ENCODE measurements around the gene ATAD3A.

ATAD3A gene

DNA sequence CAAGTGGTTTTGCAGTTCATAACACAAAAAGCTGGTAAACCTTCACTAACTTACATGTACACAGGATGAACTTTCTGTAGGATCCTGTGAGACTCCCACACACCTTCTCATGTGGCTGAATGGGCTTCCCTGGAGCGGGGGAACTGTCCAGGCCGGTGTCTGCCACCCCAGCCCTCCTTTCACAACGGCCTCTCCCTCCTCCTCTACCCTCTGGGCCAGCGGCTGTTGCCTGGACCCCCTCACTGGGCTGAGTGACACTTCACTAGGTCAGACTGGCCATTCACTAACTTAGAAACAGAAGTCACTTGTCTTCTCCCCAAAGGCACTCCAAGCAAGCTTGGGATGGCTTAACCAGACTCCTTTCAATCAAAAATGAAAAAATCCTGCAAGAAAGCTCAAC lies 46.6 kb downstream of the ATAD3A start:
- DNase-seq = no peak

DNA sequence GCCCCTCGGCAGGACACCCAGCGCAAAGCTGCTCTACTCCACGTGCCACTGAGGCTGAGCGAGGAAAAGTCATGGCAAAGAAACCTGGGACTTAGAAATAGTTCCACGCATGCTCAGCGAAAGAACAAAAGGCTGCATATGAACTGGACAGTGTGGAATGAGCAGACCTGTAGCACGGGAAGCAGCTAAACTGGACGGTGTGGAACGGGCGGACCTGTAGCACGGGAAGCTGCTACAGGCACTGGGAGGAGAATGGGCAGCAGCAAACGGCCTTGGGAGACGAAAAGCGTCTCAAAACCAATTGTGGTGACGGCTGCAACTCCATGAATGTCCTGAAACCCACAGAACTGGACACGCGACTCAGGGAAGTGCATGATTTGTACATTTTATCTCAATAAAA lies 47.1 kb downstream of the ATAD3A start:
- no peak for DNase-seq

DNA sequence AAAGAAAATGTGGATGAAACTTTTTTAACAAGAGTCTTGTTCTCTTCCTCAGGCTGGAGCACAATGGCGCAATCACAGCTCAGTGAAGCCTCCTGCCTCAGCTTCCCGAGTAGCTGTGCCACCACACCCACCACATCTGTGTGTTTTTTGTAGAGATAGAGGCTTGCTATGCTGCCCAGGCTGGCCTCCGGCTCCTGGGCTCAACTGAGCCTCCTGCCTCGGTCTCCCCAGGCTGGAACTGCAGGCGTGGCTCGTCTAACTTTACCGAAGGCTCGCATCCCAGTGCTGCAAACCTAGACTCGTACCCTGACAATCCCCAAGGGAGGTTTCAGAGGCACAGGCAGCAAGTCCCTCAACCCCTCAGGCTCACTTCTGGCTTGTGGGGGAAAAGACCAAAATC lies 48.2 kb downstream of the ATAD3A start:
- no peak for DNase-seq

DNA sequence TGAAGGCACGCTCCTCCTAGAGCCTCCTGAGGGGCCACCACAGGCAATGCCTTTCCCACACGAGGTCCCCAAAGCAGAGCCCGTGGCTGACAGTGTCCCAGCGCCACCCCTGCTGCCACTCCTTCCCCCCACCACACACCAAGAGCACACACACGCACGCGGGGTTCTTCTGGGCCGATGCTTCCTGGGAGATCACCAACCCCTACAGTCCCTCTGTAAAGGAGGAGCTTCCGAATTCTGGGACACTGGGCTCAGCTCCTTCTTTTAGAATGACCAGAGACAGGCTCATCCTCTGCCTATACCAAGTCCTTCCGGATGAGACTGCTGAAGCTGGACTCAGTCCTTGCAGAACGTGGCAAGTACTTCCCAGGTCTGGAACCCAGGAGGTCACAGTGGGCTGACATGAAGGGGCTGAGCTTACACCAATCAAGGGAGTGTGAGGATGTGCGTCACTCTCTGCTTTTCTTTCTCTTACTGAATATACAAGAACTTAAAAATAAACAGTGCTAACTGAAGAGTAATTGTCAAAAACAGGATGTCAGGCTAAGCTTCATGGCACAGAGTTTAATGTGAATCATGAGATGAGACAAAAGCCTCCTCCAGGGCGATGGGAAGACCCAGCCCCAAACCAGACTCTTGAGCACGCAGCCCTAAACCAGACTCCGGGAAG lies 50.0 kb downstream of the ATAD3A start:
- no peak for DNase-seq

DNA sequence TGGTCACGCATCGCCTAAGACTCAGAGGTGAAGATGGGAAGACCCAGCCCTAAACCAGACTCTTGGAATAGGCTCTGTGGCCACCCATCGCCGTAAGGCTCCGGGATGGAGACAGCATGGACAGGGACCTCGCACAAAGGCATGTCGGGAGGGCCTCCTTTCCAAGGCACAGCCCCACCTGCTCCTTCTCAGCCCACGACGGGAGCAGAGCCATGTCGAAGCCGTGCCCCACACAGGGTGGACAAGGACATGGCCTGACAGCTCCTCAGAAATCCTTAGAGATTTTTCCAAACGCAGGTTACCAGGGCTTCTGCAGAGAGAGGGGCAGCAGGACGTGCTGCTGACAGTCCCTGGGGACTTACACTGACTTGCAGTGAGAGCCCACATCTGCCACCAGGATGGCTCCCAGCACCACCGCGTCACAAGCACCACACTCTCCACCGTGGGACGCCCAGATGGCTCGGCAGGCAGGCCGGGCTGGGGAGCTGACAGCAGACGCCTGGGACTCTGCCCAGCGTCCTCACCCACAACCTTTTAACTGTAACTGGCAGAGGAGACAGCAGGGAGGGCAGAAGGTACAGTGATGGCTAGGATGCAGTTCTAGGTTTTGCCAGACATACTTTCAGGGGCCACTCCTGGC lies 50.7 kb downstream of the ATAD3A start:
- no peak for DNase-seq

DNA sequence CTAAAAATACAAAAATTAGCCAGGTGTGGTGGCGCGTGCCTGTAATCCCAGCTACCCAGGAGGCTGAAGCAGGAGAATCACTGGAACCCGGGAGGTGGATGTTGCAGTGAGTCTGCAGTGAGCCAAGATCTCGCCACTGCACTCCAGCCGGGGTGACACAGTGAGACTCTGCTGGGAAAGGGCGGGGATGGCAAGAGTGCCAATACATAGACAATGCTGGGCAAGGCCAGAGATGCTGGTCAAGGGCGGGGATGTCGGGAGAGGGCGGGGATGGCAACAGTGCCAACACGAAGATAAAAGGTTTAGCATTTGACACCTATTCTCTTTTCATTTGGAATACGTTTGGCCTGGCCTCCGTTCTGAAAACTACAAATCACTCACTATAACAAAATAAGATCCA lies 51.7 kb downstream of the ATAD3A start:
- no peak for DNase-seq

DNA sequence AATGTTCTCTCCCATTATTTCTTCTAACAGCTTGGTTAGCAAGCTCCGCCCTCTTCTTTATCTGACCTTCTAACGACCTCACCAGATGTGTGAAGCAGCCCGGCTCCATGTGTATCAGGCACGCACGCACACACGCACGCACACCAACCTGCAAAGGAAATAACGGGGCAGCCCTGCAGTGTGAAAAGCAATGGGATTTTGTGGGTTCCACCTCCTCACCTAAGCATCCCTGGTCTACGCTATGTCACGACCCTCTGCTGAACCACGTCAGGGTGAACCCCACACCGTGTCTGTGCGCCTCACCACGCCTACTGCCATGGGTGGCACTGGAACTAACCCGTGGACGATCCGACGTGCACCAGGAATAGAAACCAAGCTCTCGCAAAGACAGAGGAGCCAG lies 52.3 kb downstream of the ATAD3A start:
- no peak for DNase-seq

DNA sequence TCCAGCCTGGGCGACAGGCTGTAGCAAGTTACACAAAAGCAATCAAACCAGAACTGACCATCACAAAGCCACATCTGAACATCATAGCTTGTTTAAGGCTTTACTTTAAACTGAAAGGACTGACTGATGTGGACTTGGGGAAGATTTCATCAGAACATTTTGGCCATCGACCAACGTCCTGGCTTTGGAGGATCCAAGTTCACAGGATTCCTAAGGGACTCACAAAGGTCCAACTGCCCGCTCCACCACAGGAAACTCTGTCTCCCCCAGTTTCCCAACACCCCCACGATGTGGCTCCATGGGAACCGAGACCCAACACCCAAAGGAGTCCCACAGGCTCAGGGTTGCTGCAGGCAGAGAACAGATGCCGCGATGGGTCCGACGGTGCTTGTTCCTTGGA lies 53.4 kb downstream of the ATAD3A start:
- no peak for DNase-seq

DNA sequence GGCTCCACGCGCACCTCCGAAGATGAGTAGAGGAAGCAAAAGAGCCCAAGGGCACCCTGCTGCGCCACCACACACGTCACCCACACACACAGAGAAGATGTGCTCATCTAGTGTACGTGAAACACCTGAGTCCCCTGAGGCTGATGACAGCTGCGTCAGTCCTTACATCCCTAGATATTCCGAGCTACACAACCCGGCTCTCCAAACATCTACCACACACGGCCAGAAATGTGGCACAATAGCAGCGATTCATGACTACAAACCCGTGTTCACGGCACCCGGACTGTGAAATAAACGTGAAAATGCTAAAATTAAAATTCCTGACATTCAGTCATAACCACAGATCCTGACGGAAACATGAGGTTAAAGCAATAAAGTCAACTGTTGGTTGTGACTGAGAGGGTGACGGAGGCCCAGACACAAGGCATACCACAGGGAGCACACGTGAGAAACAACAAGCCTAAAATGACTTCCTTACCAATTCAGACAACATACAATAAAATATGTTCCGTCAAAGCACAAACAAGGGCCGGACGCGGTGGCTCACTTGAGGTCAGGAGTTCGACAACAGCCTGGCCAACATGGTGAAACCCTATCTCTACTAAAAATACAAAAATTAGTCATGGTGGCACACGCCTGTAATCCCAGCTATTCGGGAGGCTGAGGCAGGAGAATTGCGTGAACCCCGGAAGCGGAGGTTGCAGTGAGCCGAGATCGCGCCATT lies 55.4 kb downstream of the ATAD3A start:
- no peak for DNase-seq

DNA sequence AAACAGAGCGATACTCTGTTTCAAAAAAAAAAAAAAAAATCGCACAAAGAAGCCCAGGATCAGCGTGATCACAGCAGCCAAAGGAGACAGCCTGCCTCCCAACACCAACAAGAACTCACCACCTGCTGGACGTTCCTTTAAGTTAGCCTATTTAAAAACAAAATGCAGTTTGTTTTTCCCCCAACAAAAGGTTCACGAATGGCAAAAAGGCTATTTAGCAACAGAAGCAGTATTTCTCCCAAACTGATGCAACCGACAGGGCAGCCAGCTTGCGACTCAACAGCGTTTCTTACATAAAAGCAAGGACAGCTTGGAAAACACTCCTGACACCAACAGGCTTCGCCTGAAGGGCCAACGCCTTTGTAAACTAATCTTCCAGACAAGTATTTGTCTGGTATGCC lies 55.9 kb downstream of the ATAD3A start:
- DNase-seq = no peak

DNA sequence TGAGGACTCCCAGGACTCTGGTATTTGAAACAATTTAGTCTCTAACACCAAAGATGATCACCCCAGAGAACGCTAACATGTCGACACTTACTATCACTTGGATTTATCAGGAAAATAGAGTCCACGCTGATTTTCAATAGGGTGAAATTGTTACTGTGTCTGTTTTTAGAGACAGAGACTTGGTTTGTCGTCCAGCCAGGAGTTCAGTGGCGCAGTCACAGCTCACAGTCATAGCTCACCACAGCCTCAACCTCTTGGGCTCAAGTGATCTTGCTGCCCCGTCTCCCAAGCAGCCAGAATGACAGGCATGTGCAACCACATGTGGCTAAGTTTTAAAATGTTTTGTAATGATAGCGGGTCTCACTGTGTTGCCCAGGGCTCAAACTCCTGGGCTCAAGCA lies 57.4 kb downstream of the ATAD3A start:
- no peak for DNase-seq

DNA sequence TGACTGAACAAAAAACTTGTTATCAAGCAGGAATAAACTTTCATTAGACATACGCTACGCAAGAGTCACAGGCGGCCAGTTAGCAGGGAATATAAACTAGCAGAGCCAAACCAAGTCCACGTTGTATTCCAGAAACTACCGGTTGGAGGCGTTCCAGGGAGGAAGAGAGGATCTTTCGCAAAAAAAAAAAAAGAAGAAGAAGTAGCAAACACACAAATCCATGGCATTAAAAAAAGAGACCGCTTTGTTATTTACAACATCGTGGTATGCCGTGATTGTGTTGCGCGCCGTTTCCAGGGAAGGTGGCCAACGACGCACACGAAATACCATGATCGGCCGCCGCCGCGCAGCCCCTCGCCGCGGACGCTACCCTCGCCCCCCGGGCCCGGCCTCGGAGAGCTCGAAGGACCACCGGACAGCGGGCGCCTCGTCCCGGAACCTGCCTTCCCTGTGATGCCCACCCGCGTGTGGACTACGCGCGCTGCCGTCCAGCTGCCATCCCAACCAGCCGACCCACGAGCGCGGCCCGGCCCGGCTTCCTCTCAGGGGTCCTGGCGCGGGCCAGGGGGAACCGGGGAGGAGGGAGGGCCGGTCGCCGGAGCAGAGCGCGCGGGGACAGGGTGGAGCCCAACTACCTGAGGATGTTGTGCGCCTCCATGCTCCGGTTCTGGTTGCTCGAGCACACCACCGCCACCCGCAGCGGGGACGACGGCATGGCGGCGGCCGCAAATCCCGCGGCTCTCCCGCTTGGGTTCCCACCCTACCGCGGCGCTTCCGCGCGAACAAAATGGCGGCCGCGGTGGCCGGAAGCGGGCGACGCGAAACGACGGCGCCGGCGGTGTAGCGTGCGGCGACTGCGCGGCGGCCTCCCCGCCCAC lies 62.1 kb downstream of the ATAD3A start:
- DNase-seq = peak; percentile 45

DNA sequence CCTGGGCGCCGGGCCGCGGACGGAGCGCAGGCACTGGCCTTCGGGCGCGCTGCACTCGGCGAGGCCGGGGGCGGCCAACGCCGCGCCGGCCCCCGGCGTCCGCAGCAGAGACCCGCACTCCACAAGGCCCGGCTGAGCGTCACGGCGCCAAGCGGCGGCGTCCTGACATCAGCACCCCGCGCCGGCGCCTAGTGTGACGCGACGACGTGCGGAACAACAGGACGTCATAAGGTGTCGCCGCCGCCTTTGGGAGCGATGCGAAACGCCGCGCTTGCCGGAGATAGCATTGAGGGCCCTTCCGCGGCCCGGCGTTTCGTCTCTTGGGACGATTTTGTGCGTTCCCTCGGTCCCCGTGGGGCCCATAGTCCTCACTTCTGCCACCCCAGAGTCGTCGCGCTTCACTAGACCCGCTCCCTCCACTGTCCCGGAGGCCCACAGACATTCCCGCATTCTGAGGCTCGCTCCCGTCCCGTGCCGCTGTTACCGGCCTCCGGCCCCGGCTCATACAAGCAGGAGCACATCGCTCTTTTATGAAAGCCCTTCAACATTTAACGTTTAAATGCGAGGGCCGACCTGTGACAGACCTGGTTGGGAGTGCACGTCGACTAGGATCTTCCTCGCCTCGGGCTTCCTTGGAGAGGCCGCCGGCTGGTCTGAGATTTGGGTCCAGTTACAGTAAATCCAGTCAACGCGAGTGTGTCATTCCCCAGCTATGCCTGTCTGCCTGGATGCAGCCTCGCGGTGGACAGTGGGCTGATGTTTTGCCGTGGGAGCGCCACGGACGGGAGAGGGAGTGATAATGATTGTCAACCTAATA lies 63.0 kb downstream of the ATAD3A start, which contains the start of gene SSU72:
Gene SSU72 (minus strand): TSS at position 143 of the 817 bp plus-strand sequence. CDS start 306 bp downstream, outside the sequence.
- DNase-seq = peak; percentile 73

DNA sequence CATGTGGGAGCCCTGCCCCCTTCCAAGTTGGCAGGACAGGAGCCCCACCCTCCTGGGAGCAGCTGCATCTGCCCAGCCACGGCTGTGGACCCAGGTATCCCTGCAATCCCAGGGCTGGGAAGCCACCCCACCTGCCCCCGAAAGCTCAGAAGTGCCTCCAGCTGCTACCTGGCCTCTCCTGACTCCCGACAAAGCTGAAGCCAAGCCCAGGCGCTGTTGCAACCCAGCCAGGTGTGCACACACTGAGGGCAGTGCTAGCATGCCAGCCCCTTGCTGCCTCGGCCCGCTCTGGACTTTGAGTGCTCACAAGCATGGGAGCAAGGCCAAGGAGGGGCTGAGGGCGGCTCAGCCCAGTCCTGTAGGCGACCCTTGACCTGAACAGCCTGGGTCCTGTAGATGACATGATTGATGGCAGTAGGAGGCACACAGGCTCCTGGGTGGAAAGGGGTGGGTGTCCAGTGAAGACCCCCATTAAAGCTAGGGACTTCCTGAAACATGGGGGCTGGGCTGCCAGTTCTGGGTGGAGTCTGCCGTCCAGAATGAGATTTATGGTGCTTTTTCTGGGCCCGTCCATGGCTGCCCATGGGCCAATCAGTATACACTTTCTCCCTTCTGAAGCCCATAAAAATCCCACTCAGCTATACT lies 65.5 kb downstream of the ATAD3A start:
- DNase-seq = no peak

DNA sequence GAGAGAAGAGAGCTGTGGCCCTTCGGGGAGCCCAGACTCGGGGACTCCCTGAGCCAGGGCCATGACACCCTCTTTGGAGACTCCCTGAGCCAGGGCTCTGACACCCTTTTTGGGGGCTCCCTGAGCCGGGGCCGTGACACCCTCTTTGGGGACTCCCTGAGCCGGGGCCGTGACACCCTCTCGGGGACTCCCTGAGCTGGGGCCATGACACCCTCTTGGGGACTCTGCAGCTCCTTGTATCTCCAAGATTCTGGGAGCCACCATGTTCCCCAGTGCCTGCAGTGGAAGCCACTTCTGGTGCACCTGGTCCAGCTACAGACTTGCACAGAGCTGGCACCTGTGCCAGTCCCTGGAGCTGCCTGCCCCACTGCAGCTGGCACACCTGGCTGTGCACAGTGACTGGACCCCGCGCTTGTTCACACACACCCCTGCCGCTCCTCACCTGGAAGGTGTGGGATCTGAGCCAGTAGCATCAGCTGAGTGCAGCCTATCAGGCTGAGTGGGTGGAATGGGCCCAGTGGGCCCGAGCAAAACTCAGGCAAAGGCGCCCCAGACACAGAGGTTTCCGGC lies 66.5 kb downstream of the ATAD3A start:
- no peak for DNase-seq

DNA sequence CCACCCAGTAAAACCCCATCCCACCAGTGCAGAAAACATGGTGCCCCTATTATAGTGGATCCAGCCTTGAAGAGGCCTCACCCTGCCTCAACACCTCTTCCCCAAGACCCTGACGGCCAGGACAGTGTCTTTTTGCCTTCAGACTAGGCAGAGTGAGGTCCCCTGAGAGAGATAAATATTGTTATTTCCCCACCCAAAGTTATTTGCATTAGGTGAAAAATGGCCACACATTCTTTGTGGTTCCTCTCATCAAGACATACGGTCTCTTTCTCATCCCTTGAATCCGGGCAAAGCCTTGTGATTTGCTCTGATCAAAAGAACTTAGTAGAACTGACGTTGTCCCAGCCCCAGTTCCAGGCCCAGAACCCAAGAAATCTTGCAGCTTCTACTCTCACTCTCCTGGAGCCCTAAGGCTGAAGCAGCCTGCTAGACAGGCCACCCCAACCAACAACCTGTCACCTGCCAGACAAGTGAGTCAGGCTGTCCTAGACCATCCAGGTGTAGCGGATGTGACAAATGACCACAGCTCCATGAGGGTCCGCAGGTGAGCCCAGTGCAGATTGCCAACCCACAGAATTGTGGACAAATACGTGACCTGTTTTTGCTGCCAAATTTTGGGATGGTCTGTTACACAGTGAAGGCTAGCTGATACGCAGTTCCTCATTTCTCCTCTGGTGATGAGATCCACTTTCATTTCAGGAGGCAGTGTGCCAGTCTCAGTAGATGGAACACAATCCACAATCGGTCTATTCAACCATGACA lies 70.8 kb downstream of the ATAD3A start:
- no peak for DNase-seq

DNA sequence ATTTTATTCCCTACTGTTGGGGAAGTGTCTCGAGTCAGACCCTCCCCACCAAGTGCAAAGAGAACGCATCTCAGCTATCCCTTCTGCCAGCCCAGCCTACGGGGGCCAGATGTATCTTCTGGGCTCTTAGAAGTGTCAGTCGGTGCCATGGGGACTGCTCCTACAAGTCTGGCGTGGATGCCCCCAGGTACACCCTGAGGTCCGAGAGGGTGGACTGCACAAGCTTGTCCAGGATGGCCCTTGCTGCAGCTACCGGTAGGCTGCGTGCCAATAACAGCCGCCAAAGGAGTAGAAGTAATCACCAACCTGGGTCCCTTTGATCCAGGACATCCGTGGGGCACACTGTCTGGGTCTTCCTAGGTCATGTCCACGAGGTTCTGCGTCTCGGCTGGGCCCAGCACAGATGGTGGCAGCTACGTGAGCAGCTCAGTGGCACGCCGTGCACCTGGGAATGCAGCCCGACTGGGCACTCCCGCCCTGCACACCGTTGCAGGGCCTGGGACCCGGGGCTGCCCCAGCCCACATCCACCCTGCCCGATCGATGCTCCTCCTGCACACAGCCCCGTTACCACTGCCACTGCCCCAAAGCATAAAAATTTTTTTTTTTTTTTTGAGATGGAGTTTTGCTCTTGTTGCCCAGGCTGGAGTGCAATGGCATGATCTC lies 71.5 kb downstream of the ATAD3A start:
- DNase-seq = no peak
